Adrenal gland (tissue), 12 donors: ENCODE data around the gene BLM. TPM values are rescaled to one million over a fixed set of nuclear protein-coding genes. Genes with fewer than 3 reads are reported as not detected.
"Not testable (repeated sequence)": the region's sequence is repeated elsewhere in the genome, so short reads cannot be mapped to it uniquely, and the experiment has no call there.

Experiments used
- DNase-seq, 7 donors: peaks; one replicate each; pipeline ENCODE4 v3.0.0-alpha.2; 2019 to 2020
- H3K27ac ChIP-seq, 5 donors: fragments of 200-600 bp; sonication (generic) in 4 of 5; 1 replicate in 3 of 5; 2 replicates in 2 of 5; pipeline versions ENCODE4 v1.5.1 to v1.8.0; 2016 to 2020; ENCODE audit warnings: mild to moderate bottlenecking in 1 of 5
- H3K27me3 ChIP-seq: fragments of 200-600 bp; 2 replicates; pipeline ENCODE4 v1.8.0; 2021
- H3K36me3 ChIP-seq, 2 donors: fragments of 200-600 bp; replicated peaks in 1 of 2; 1 replicate in 1 of 2; 2 replicates in 1 of 2; pipeline versions ENCODE4 v1.5.1 to v1.8.0; 2018 to 2022
- H3K4me1 ChIP-seq, 2 donors: fragments of 200-600 bp; replicated peaks in 1 of 2; 1 replicate in 1 of 2; 2 replicates in 1 of 2; pipeline versions ENCODE4 v1.5.1 to v1.8.0; 2018 to 2021
- H3K4me3 ChIP-seq, 4 donors: fragments of 200-600 bp; sonication (generic) in 3 of 4; one replicate each; pipeline ENCODE4 v1.5.1; 2016 to 2018
- H3K9me3 ChIP-seq, 3 donors: fragments of 200-600 bp; sonication (generic) in 1 of 3; replicated peaks in 1 of 3; 1 replicate in 2 of 3; 2 replicates in 1 of 3; pipeline versions ENCODE4 v1.5.1 to v1.8.0; 2016 to 2021
- POLR2A ChIP-seq, 2 donors: fragments of 450-650 bp; IDR thresholded peaks; one replicate each; pipeline ENCODE4 v1.6.1; 2017; ENCODE audit warnings: antibody characterized with exemption in 2 of 2, mild to moderate bottlenecking in 2 of 2, moderate library complexity in 1 of 2
- WGBS, 4 donors: extraction: QIAGEN DNeasy Blood & Tissue Kit in 2 of 4; methylation state at CpG; one replicate each; pipeline versions ENCODE4 v1.1.5 to v1.1.7; 2013 to 2017; 5-methylcytosine and 5-hydroxymethylcytosine counted together
- intact Hi-C, 2 donors: fragments of 100-400 bp; cut with DNase I; formaldehyde crosslinking; loops; one replicate each; pipeline versions ENCODE4 v1.14.1 to v1.15.0; 2022 to 2023
- polyA plus RNA-seq, 3 donors: library from polyadenylated mRNA; stranded (reverse); fragments of 200-250 nt in 2 of 3; fragments of 350-450 nt in 1 of 3; fragmentation: Illumina TruSeq in 1 of 3; extraction: RNeasy Lipid Tissue Mini Kit (QIAGEN cat#74804) in 1 of 3; gene quantifications; one replicate each; pipeline ENCODE4 v1.2.3, GENCODE V29; 2013 to 2014
- total RNA-seq, 9 donors: library from RNA; depleted of rRNA in 4 of 9; stranded (reverse); fragments of >200 nt in 4 of 9; fragments of 120-200 nt in 1 of 9; fragmentation: NEBNext Ultra II Directional in 1 of 9; extraction: Animal tissue kit (Norgen Biotek cat#: 25700) in 1 of 9; gene quantifications; one replicate each; pipeline versions ENCODE4 v1.1.0 to v1.2.4, GENCODE V29; 2013 to 2023
- TF ChIP-seq, protein P1 (sequence below), 6 experiments: fragments of 450-650 bp in 4 of 6; fragments of 200-600 bp in 2 of 6; sonication (generic) in 1 of 6; IDR thresholded peaks; 1 replicate in 5 of 6; 2 replicates in 1 of 6; pipeline versions ENCODE4 v1.5.1 to v1.8.0; 2016 to 2021; ENCODE audit warnings: antibody characterized with exemption in 6 of 6, mild to moderate bottlenecking in 2 of 6, moderate library complexity in 1 of 6
- donor health status: healthy with polysubstance abuse.
- donor health status: Bipolar disorder and iron deficiency.
- donor health status: DM: yes; HTN: yes; CAD: no.
- donor health status: DM: no; HTN: no; CAD: no.
- donor health status: DM: no; HTN: no; CAD: no.
- donor health status: DM: yes; HTN: yes; CAD: no.

Gene BLM
- total and polyA plus RNA-seq, 12 donors, result 0.24 to 6.8 (median 1.3) TPM

DNA sequence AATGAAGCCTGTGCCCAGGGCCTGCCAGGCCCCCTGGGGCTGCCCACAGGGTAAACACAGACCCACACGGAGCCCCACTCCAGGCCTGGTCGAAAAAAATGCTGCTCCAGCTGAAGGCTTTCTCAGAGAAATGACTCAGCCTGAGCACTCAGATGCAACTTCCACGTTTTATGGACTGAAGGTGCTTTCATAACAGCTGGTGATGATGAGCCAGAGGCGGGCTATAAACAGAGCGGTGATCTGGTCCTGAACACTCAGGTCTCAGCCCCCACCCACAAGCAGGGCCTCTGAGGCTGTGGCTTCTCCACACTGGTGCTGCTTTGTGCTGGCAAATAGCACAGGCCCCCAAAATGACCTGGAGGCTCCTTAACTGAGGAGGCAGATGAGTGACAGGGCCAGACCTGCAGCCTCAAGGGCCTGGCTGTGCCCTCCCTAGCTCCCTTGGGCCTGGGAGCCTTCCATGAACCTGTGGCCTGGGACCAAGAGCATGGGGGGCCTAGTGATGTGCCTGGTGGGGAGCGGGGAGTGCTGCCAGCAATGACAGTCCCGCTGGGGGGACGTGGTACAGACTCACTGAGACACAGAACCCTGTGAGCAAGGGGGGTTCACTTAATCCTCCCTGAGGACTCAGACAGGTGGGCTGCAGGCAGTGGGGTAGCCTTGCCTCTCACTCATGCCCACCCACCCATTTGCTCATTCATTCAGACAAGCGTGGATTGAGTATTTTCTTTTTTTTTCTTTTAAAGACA lies 128.2 kb downstream of the BLM start:
- peaks cover 0 to 5% of the 10 kb centered on the region in 2 donors for H3K4me1 ChIP-seq
- TF ChIP-seq, protein P1, sequence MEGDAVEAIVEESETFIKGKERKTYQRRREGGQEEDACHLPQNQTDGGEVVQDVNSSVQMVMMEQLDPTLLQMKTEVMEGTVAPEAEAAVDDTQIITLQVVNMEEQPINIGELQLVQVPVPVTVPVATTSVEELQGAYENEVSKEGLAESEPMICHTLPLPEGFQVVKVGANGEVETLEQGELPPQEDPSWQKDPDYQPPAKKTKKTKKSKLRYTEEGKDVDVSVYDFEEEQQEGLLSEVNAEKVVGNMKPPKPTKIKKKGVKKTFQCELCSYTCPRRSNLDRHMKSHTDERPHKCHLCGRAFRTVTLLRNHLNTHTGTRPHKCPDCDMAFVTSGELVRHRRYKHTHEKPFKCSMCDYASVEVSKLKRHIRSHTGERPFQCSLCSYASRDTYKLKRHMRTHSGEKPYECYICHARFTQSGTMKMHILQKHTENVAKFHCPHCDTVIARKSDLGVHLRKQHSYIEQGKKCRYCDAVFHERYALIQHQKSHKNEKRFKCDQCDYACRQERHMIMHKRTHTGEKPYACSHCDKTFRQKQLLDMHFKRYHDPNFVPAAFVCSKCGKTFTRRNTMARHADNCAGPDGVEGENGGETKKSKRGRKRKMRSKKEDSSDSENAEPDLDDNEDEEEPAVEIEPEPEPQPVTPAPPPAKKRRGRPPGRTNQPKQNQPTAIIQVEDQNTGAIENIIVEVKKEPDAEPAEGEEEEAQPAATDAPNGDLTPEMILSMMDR (IDR thresholded peaks at IDR 0.05), result no peak
- TF ChIP-seq POLR2A (IDR thresholded peaks at IDR 0.05), result no peak
- H3K4me3 ChIP-seq, result no peak overlapping the region
- H3K27ac ChIP-seq, result peak overlapping the region in 1 of 5 donors; percentile 69
- peak in 6 of 7 donors; percentile 33 to 58 (median 50) for DNase-seq
- intact Hi-C loops, result no loop called here
- WGBS, 4 donors, result 67 to 88% (median 69%) methylated on average over 4 to 9 of the region's 9 CpGs
- no peaks in the 10 kb centered on the region for H3K27me3 ChIP-seq
- no peaks in the 10 kb centered on the region for H3K9me3 ChIP-seq
- no peaks in the 10 kb centered on the region for H3K36me3 ChIP-seq

DNA sequence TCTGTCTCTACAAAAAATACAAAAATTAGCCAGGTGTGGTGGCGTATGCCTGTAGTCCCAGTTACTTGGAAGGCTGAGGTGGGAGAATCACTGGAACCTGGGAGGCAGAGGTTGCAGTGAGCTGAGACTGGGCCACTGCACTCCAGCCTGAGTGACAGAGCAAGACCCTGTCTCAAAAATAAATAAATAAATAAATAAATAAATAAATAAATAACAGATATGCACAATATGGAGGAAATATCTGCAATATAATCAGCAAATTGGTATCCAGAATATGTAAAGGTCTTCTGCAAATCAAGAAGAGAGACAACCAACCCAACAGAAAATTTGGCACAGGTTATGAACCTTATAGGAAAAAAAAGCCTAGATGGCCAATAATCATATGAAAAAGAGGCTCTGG lies 132.3 kb downstream of the BLM start:
- H3K27ac ChIP-seq, H3K4me1 ChIP-seq, H3K9me3 ChIP-seq, DNase-seq, intact Hi-C loops, H3K36me3 ChIP-seq, H3K4me3 ChIP-seq, H3K27me3 ChIP-seq: not testable (repeated sequence)
- 82 to 95% (median 87%) methylated on average over 1 of the region's 1 CpG for WGBS, 4 donors

DNA sequence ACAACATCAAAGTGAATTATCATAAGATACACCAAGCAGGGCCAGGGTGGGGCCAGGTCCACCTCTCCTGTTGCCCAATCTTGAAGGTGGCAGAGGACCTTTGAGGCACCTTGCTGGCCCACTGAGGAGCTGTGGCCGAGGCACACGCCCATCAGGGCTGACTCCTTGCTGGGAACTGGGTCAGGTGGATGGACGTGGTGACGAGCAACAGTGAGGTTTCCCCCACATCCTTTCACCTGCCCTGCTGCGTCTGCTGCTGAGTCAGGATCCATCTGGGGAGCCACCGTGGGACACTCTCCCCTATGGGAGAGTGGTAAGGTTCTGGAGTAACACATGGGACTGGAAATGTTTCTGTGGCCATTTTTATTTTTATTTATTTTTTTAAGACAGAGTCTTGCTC lies 134.0 kb downstream of the BLM start:
- intact Hi-C loops, result no loop called here
- Histone ChIP-seq H3K36me3 (no peaks in the 10 kb centered on the region), H3K4me3 (no peak overlapping the region), H3K9me3 (no peaks in the 10 kb centered on the region), H3K27ac (no peak overlapping the region), H3K4me1 (no peaks in the 10 kb centered on the region), H3K27me3 (no peaks in the 10 kb centered on the region)
- 76 to 95% (median 85%) methylated on average over 4 to 6 of the region's 6 CpGs for WGBS, 4 donors
- no peak for TF ChIP-seq POLR2A (IDR thresholded peaks at IDR 0.05)
- TF ChIP-seq, protein P1 (IDR thresholded peaks at IDR 0.05), result no peak
- DNase-seq, result no peak

DNA sequence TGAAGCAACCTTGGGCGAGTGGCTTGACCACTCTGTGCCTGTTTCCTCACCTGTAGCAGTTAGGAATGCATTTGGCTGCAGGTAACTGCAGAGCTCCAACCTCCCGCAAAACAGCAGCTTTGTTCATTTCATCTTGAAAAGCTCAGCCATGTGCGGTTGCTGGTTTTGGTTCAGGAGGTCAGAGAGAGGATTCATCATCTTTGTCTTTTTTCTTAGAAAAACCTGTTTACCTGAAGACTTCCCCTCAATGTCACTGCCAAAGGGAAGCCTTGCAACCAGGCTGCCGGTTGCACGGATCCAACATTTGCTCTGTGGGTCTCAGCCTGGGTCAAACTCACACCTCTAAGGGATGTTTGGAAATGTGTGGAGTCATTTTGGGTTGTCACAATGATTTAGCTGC lies 134.8 kb downstream of the BLM start:
- DNase-seq, result no peak
- Histone ChIP-seq H3K36me3 (no peaks in the 10 kb centered on the region), H3K9me3 (no peaks in the 10 kb centered on the region), H3K4me3 (no peak overlapping the region), H3K27ac (no peak overlapping the region), H3K27me3 (no peaks in the 10 kb centered on the region), H3K4me1 (no peaks in the 10 kb centered on the region)
- WGBS, 4 donors, result 68 to 86% (median 84%) methylated on average over 5 of the region's 5 CpGs
- intact Hi-C loops, result no loop called here
- TF ChIP-seq, protein P1 (IDR thresholded peaks at IDR 0.05), result no peak
- TF ChIP-seq POLR2A (IDR thresholded peaks at IDR 0.05), result no peak

DNA sequence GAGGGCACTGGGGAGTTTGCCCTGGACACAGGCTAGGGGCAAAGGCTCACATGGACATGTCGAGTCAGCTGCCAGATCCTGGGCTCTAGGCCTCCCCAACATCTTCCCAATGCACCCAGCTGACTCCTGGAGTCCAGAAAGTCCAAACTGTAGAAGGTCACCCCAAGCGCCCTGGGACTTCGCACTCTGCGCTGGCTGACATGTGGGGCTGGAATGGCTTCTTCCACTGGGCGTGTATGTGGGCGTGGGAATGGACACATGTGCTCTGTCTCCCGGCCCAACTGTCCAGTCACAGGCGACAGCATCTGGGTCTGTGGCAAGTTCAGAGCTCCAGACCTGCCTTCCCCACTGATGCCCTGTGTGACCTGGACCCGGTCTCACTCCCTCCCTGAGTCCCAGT lies 138.0 kb downstream of the BLM start:
- intact Hi-C loops, result no loop called here
- WGBS, 4 donors, result 84 to 93% (median 86%) methylated on average over 6 to 9 of the region's 9 CpGs
- Histone ChIP-seq H3K27ac (no peak overlapping the region), H3K27me3 (no peaks in the 10 kb centered on the region), H3K9me3 (no peaks in the 10 kb centered on the region), H3K4me3 (no peak overlapping the region), H3K36me3 (no peaks in the 10 kb centered on the region), H3K4me1 (no peaks in the 10 kb centered on the region)
- TF ChIP-seq, protein P1 (IDR thresholded peaks at IDR 0.05), result no peak
- no peak for TF ChIP-seq POLR2A (IDR thresholded peaks at IDR 0.05)
- DNase-seq, result no peak
